ENCODE data around the gene S100A2.

Gene S100A2

DNA sequence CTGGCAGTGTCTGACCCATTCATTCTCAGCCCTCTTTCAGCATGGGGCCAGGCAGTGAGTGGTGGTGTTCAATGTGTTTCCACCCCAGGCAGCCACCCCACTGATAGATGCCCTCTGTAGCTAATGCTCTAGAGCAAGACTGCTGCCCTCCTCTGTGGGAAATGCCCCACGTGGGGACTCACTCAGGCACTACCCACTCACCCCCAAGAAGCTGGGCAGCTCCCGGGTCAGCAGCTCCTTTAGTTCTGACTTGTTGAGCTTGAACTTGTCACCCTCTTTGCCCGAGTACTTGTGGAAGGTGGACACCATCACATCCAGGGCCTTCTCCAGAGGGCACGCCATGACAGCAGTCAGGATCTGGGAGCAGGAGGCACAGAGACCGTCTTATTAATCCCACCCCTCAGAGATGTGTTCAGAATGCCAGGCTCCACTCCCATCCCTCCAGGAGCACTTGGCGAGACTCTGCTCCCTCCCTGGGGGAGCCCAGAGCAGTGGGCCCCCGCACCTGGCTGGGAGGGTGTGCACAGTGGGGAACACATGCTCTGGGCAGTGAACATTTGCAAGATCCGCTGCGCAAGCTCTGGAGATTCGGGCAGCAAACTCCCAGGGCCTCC lies 21.1 kb downstream of the S100A2 start:
- no peak for DNase-seq (ENCODE audit: low read depth)

- no peak for DNase-seq (ENCODE audit: low read depth)
These were observed 21.9 kb downstream of the S100A2 start for GRCh38 chr1:153543736-153544135.

- no peak for DNase-seq (ENCODE audit: low read depth)
These were observed 22.5 kb downstream of the S100A2 start for GRCh38 chr1:153542956-153543711.

GRCh38 chr1:153541641-153542590 lies 23.7 kb downstream of the S100A2 start:
- DNase-seq (ENCODE audit: low read depth): no peak

GRCh38 chr1:153540394-153541361 lies 25.0 kb downstream of the S100A2 start, which contains the start of gene S100A5:
Gene S100A5, minus strand, starts transcription at chr1:153540934. Its CDS starts 743 bp downstream, at chr1:153540191.
- DNase-seq (ENCODE audit: low read depth): no peak

DNA sequence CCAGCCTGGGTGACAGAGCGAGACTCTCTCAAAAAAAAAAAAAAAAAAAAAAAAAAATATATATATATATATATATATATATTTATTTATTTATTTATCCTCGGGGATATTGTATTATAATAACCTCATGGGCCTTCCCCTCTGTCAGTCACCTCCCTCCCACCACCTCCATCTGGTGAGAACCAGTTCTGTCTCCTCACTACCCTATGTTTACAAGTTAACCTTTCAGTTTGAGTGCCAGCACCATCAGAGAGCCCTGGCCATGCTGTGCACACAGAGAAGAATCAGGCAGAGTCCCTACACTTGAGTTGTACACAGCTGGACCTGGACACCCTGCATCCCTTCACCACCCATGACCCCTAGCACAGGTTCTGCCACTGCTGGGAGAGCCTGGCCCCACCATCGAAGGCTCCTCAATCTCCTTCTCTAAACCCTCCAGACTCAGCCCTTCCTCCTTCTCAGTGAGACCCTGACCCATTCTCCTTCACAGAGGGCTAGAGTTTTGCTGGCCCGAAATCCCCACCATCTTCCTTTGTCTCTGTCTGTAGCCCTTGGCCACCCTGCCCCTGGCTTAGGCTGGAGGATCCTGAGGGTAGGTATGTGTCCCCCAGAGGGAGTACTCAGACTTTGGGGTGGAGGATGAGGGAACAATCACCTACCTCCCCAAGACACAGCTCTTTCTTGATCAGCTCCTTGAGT lies 26.1 kb downstream of the S100A2 start:
- no peak for DNase-seq (ENCODE audit: low read depth)

GRCh38 chr1:153538315-153538821 lies 27.3 kb downstream of the S100A2 start:
- DNase-seq (ENCODE audit: low read depth): no peak

DNA sequence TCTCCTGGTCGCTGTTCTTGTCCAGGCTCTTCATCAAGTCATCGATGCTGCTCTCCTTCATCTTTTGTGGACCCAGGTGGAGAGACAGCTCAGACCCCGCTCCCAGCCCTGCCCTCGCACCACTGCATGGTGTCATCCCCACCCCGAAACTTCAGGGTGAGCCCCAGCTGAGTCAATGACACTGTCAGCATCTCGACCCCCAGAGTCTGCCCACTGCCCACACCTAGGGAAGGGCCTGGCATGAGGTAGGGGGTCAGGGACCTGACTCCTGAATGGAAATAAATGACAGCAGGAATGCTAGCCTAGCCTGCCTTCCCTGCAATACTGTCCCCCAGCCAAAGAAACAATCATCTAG lies 28.3 kb downstream of the S100A2 start:
- DNase-seq (ENCODE audit: low read depth): no peak

DNA sequence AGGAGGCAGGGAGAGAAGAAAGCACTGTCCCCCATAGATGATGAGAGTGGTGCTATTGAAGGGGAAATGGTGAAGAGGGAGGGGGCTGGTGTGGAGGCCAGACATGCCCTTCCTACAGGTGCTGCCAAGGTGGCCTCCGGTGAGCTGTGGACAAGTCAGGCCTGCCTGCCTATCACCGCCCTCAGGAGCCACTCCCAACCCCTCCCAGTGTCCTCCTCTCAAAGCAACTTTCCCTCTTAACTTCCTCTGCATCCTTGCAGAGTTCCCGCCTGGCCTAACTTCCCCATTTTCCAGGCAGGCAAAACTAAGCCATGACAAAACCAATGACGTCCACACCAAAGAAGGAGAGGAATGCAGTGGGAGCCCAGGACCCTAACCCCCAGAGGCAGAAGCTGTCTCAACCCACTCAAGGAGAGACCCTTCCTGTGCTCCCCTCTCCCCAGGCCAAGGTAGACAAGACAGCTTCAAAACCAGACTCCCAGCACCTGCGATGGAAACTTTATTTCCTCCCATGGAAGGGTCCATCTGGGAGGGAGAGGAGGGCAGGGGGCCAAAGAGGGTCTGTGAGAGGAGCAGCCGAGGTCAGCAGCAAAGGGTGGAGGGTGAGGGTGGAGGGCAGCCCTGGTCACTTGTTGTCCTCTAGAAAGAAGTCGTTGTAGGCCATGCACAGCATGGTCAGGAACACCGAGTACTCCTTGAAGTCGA lies 28.8 kb downstream of the S100A2 start:
- no peak for DNase-seq (ENCODE audit: low read depth)

- DNase-seq (ENCODE audit: low read depth): peak; percentile 75
These were observed 29.5 kb downstream of the S100A2 start for GRCh38 chr1:153536012-153536670.

GRCh38 chr1:153535242-153536011 lies 30.2 kb downstream of the S100A2 start, which contains the start of gene S100A6:
Gene S100A6, minus strand, starts transcription at chr1:153535991. Its CDS starts 652 bp downstream, at chr1:153535339.
- no peak for DNase-seq (ENCODE audit: low read depth)

GRCh38 chr1:153534925-153535241 lies 30.8 kb downstream of the S100A2 start:
- DNase-seq (ENCODE audit: low read depth): no peak

GRCh38 chr1:153534226-153534924 lies 31.3 kb downstream of the S100A2 start:
- no peak for DNase-seq (ENCODE audit: low read depth)

GRCh38 chr1:153533689-153534201 lies 31.9 kb downstream of the S100A2 start:
- DNase-seq (ENCODE audit: low read depth): no peak

- peak; percentile 79 for DNase-seq (ENCODE audit: low read depth)
These were observed 32.7 kb downstream of the S100A2 start for GRCh38 chr1:153532769-153533599.

DNA sequence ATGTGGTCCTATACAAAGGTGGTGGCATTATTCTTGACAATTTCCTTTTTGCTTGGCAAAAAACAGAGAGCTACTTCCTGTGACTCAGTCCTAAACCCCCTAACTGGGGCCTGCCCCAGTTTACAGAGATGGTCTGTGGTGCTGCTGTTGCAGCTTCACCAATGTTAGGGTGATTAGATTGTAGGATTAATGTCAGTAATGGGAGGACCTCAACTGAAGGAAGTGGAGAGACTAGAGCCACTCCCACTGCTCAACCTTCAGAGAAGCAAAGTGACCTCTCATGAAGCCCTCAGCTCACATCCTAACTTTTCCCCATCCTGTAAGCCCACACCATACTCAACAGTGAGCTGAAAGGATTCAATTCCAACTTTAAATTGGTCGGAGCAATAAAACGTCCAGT lies 33.5 kb downstream of the S100A2 start:
- no peak for DNase-seq (ENCODE audit: low read depth)

DNA sequence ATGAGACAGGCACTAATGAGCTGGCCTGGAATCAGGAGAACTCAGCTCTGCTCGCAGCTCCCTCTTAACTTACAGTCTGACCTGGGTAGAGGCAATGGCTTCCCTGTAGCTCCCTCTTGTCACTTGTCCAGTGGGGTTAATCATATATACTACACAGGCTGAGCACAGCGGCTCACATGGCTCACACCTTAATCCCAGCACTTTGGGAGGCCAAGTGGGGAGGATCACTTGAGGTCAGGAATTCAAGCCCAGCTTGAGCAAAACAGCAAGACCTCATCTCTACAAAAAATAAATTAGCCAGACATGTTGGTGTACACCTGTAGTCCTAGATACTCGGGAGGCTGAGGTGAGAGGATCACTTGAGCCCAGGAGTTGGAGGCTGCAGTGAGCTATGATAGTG lies 34.0 kb downstream of the S100A2 start:
- no peak for DNase-seq (ENCODE audit: low read depth)

Measured in activated T-cell treated with anti-CD3 and anti-CD28 coated beads for 48 hours (primary cell).